ENCODE results near the gene PIAS2. TPM values are rescaled to one million over a fixed set of nuclear protein-coding genes. Genes with fewer than 3 reads are reported as not detected.

PIAS2 gene
- total and polyA plus RNA-seq, 4 experiments from 2014 or later: 18.6 to 38.3 (median 28.2) TPM

- no peaks in the 10 kb centered on the region for H3K4me1 ChIP-seq (ENCODE audit: insufficient read depth, low read length)
- Mint-ChIP-seq H3K4me1 (no peaks in the 10 kb centered on the region), H3K27me3 (peaks cover 11 to 31% of the 10 kb centered on the region in 2 donors), H3K27ac (no peak overlapping the region), H3K36me3 (no peaks in the 10 kb centered on the region), H3K9me3 (no peaks in the 10 kb centered on the region), H3K4me3 (no peak overlapping the region)
- H3K9me3 ChIP-seq (ENCODE audit: control insufficient read depth in 1 of 2, low read length in 2 of 2): no peaks in the 10 kb centered on the region
- no peaks in the 10 kb centered on the region for H3K36me3 ChIP-seq (ENCODE audit: insufficient read depth, low read length)
- intact Hi-C loops (cut with micrococcal nuclease): no loop called here
- H3K27me3 ChIP-seq (ENCODE audit: insufficient read depth, low read length): peaks cover 4% of the 10 kb centered on the region
- ChIA-PET POLR2A (ENCODE audit: partially characterized antibody) (no interaction called here), CTCF (ENCODE audit: partially characterized antibody) (no interaction called here)
- H3K4me3 ChIP-seq (ENCODE audit: low read length in 2 of 2): no peak overlapping the region
- no peak overlapping the region for H3K27ac ChIP-seq (ENCODE audit: low read depth, low read length)
- no peak for DNase-seq
Measured at GRCh38 chr18:46764586-46764985, 152.7 kb downstream of the PIAS2 start.

GRCh38 chr18:46761059-46761769 is 156.1 kb downstream of the PIAS2 start:
- Histone ChIP-seq H3K27ac (ENCODE audit: low read depth, low read length) (no peak overlapping the region), H3K4me1 (ENCODE audit: insufficient read depth, low read length) (no peaks in the 10 kb centered on the region), H3K9me3 (ENCODE audit: control insufficient read depth in 1 of 2, low read length in 2 of 2) (no peaks in the 10 kb centered on the region), H3K4me3 (ENCODE audit: low read length in 2 of 2) (no peak overlapping the region), H3K27me3 (ENCODE audit: insufficient read depth, low read length) (peaks cover 4% of the 10 kb centered on the region), H3K36me3 (ENCODE audit: insufficient read depth, low read length) (no peaks in the 10 kb centered on the region)
- no peak overlapping the region for H3K27ac Mint-ChIP-seq
- intact Hi-C loops (cut with micrococcal nuclease): no loop called here
- H3K36me3 Mint-ChIP-seq: no peaks in the 10 kb centered on the region
- ChIA-PET CTCF (ENCODE audit: partially characterized antibody) (no interaction called here), POLR2A (ENCODE audit: partially characterized antibody) (no interaction called here)
- peaks cover 25 to 42% of the 10 kb centered on the region in 2 donors for H3K27me3 Mint-ChIP-seq
- H3K9me3 Mint-ChIP-seq: no peaks in the 10 kb centered on the region
- no peak overlapping the region for H3K4me3 Mint-ChIP-seq
- no peak for DNase-seq
- H3K4me1 Mint-ChIP-seq: peaks cover 0 to 10% (median 7%) of the 10 kb centered on the region in 4 donors

GRCh38 chr18:46759890-46760289 is 157.4 kb downstream of the PIAS2 start:
- ChIA-PET POLR2A (ENCODE audit: partially characterized antibody) (no interaction called here), CTCF (ENCODE audit: partially characterized antibody) (interaction anchor here (0.5 kb wide), 1 partner anchor 35 kb away, joined by 3 read pairs; no protein-coding TSS in a partner anchor)
- no peak for DNase-seq
- Histone ChIP-seq H3K27ac (ENCODE audit: low read depth, low read length) (no peak overlapping the region), H3K4me1 (ENCODE audit: insufficient read depth, low read length) (no peaks in the 10 kb centered on the region), H3K9me3 (ENCODE audit: control insufficient read depth in 1 of 2, low read length in 2 of 2) (no peaks in the 10 kb centered on the region), H3K27me3 (ENCODE audit: insufficient read depth, low read length) (peaks cover 11% of the 10 kb centered on the region), H3K36me3 (ENCODE audit: insufficient read depth, low read length) (no peaks in the 10 kb centered on the region), H3K4me3 (ENCODE audit: low read length in 2 of 2) (no peak overlapping the region)
- H3K27ac Mint-ChIP-seq: no peak overlapping the region
- H3K9me3 Mint-ChIP-seq: no peaks in the 10 kb centered on the region
- no peak overlapping the region for H3K4me3 Mint-ChIP-seq
- intact Hi-C loops (cut with micrococcal nuclease): no loop called here
- peaks cover 34 to 50% of the 10 kb centered on the region in 2 donors for H3K27me3 Mint-ChIP-seq
- H3K4me1 Mint-ChIP-seq: peaks cover 8 to 10% (median 8%) of the 10 kb centered on the region in 4 donors
- no peaks in the 10 kb centered on the region for H3K36me3 Mint-ChIP-seq

GRCh38 chr18:46756559-46757201 is 160.6 kb downstream of the PIAS2 start, which contains the start of gene ST8SIA5:
ST8SIA5 (minus strand) TSS chr18:46757053; CDS start chr18:46756508, 545 bp downstream.
- intact Hi-C loops (cut with micrococcal nuclease): no loop called here

GRCh38 chr18:46756025-46756558 is 161.2 kb downstream of the PIAS2 start:
- no peak overlapping the region for H3K27ac ChIP-seq (ENCODE audit: low read depth, low read length)
- no peak overlapping the region for H3K4me3 ChIP-seq (ENCODE audit: low read length in 2 of 2)
- ChIA-PET CTCF (ENCODE audit: partially characterized antibody) (no interaction called here), POLR2A (ENCODE audit: partially characterized antibody) (no interaction called here)
- H3K27me3 ChIP-seq (ENCODE audit: insufficient read depth, low read length): peaks cover 11% of the 10 kb centered on the region
- Mint-ChIP-seq H3K9me3 (no peaks in the 10 kb centered on the region), H3K4me1 (peaks cover 8 to 16% (median 9%) of the 10 kb centered on the region in 4 donors), H3K36me3 (no peaks in the 10 kb centered on the region), H3K4me3 (peak overlapping the region in 2 of 8 donors; percentile 10 to 39), H3K27ac (no peak overlapping the region), H3K27me3 (peaks cover 31 to 58% of the 10 kb centered on the region in 2 donors)
- H3K9me3 ChIP-seq (ENCODE audit: control insufficient read depth in 1 of 2, low read length in 2 of 2): no peaks in the 10 kb centered on the region
- H3K36me3 ChIP-seq (ENCODE audit: insufficient read depth, low read length): no peaks in the 10 kb centered on the region
- H3K4me1 ChIP-seq (ENCODE audit: insufficient read depth, low read length): no peaks in the 10 kb centered on the region
- DNase-seq: no peak
- intact Hi-C loops (cut with micrococcal nuclease): no loop called here

More at GRCh38 chr18:46756559-46757201, 160.6 kb downstream of the PIAS2 start, which contains the start of gene ST8SIA5:
- H3K27ac Mint-ChIP-seq: no peak within 1 kb of the TSS
- no peak within 1 kb of the TSS for H3K4me3 ChIP-seq (ENCODE audit: low read length in 2 of 2)
- no peak within 1 kb of the TSS for H3K27ac ChIP-seq (ENCODE audit: low read depth, low read length)
- H3K9me3 Mint-ChIP-seq: no peaks in the 10 kb centered on the region
- CTCF ChIA-PET (ENCODE audit: partially characterized antibody): no interaction called here
- no peaks in the 10 kb centered on the region for H3K4me1 ChIP-seq (ENCODE audit: insufficient read depth, low read length)
- no peaks in the 10 kb centered on the region for H3K36me3 Mint-ChIP-seq
- POLR2A ChIA-PET (ENCODE audit: partially characterized antibody): no interaction called here
- no peaks in the 10 kb centered on the region for H3K36me3 ChIP-seq (ENCODE audit: insufficient read depth, low read length)
- H3K4me1 Mint-ChIP-seq: peaks cover 8 to 16% (median 9%) of the 10 kb centered on the region in 4 donors
- H3K27me3 Mint-ChIP-seq: peaks cover 31 to 58% of the 10 kb centered on the region in 2 donors
- no peak for DNase-seq
- H3K9me3 ChIP-seq (ENCODE audit: control insufficient read depth in 1 of 2, low read length in 2 of 2): no peaks in the 10 kb centered on the region
- peak within 1 kb of the TSS in 5 of 8 donors; percentile 24 to 68 (median 61) for H3K4me3 Mint-ChIP-seq
- peaks cover 11% of the 10 kb centered on the region for H3K27me3 ChIP-seq (ENCODE audit: insufficient read depth, low read length)

- DNase-seq: no peak
- no peaks in the 10 kb centered on the region for H3K9me3 ChIP-seq (ENCODE audit: control insufficient read depth in 1 of 2, low read length in 2 of 2)
- no peaks in the 10 kb centered on the region for H3K36me3 ChIP-seq (ENCODE audit: insufficient read depth, low read length)
- no peak overlapping the region for H3K4me3 ChIP-seq (ENCODE audit: low read length in 2 of 2)
- Mint-ChIP-seq H3K36me3 (no peaks in the 10 kb centered on the region), H3K27me3 (peaks cover 29 to 52% of the 10 kb centered on the region in 2 donors), H3K27ac (no peak overlapping the region), H3K9me3 (no peaks in the 10 kb centered on the region), H3K4me1 (peaks cover 8 to 16% (median 9%) of the 10 kb centered on the region in 4 donors), H3K4me3 (peak overlapping the region in 4 of 8 donors; percentile 10 to 44 (median 41))
- CTCF ChIA-PET (ENCODE audit: partially characterized antibody): no interaction called here
- intact Hi-C loops (cut with micrococcal nuclease): no loop called here
- H3K27ac ChIP-seq (ENCODE audit: low read depth, low read length): no peak overlapping the region
- POLR2A ChIA-PET (ENCODE audit: partially characterized antibody): no interaction called here
- peaks cover 11% of the 10 kb centered on the region for H3K27me3 ChIP-seq (ENCODE audit: insufficient read depth, low read length)
- no peaks in the 10 kb centered on the region for H3K4me1 ChIP-seq (ENCODE audit: insufficient read depth, low read length)
Measured at GRCh38 chr18:46755315-46756024, 161.8 kb downstream of the PIAS2 start.

Measured in CD4-positive, alpha-beta memory T cell (primary cell).